GM18909 (cell line): Measurements from ENCODE around the gene OR52A1.

ENCODE experiments used
- ATAC-seq: cut with Tn5 transposase; IDR thresholded peaks from one replicate; pipeline ENCODE4 v1.9.1; 2021; ENCODE audit warnings: mild to moderate bottlenecking; ENCODE audit not compliant: unreplicated experiment, poor library complexity

OR52A1 gene

GRCh38 chr11:5137014-5137413 is 17.5 kb downstream of the OR52A1 start:
- ATAC-seq: no peak

- no peak for ATAC-seq
These were observed 18.3 kb downstream of the OR52A1 start for GRCh38 chr11:5136261-5136660.

GRCh38 chr11:5131584-5132335 is 22.8 kb downstream of the OR52A1 start:
- ATAC-seq: no peak

GRCh38 chr11:5129457-5129877 is 25.1 kb downstream of the OR52A1 start:
- ATAC-seq: no peak

- ATAC-seq: no peak
These were observed 29.5 kb downstream of the OR52A1 start for GRCh38 chr11:5124891-5125620.

GRCh38 chr11:5123802-5124521 is 30.6 kb downstream of the OR52A1 start:
- peak; percentile 89 for ATAC-seq

- ATAC-seq: no peak
These were observed 35.7 kb downstream of the OR52A1 start for GRCh38 chr11:5118893-5119292.

GRCh38 chr11:5117588-5117987 is 37.0 kb downstream of the OR52A1 start:
- no peak for ATAC-seq

GRCh38 chr11:5115339-5115738 is 39.2 kb downstream of the OR52A1 start:
- no peak for ATAC-seq

- no peak for ATAC-seq
These were observed 47.3 kb downstream of the OR52A1 start for GRCh38 chr11:5107285-5107684.

GRCh38 chr11:5103066-5103465 is 51.5 kb downstream of the OR52A1 start:
- no peak for ATAC-seq

GRCh38 chr11:5102246-5102645 is 52.3 kb downstream of the OR52A1 start:
- no peak for ATAC-seq

GRCh38 chr11:5096011-5096410 is 58.5 kb downstream of the OR52A1 start:
- no peak for ATAC-seq
